GM12878 (cell line): ENCODE data around the gene PLEKHH1. TPM values are rescaled to one million over a fixed set of nuclear protein-coding genes. Genes with fewer than 3 reads are reported as not detected.

Experiments used
- ATAC-seq: fragments of 200-7000 bp; cut with Tn5 transposase; 3 replicates; pipeline ENCODE4 v1.9.1; 2020; ENCODE audit warnings: mild to moderate bottlenecking, moderate library complexity
- BruUV-seq: library from RNA; stranded (reverse); fragments of 400-500 nt; replicated peaks from 2 replicates; lab custom pipeline; 2021; lab: Mats Ljungman, UMichigan
- CTCF ChIA-PET: fragments of 300-600 bp; sonication (Branson Sonifier 250); formaldehyde crosslinking; extraction: SDS; loops from one replicate; lab custom pipeline; 2021; ENCODE audit warnings: inconsistent platforms; lab: Yijun Ruan, JAX
- POLR2A ChIA-PET: fragments of 350-600 bp; formaldehyde crosslinking; extraction: SDS; loops from one replicate; lab custom pipeline; 2021; ENCODE audit warnings: inconsistent platforms; lab: Charles Lee
- RAD21 ChIA-PET: fragments of 300-600 bp; sonication (Branson Sonifier 250); formaldehyde crosslinking; loops from one replicate; lab custom pipeline; 2023; ENCODE audit warnings: antibody characterized with exemption; ENCODE audit not compliant: unreplicated experiment; lab: Charles Lee
- SMC1A ChIA-PET: fragments of 300-600 bp; sonication (Branson Sonifier 250); formaldehyde crosslinking; loops from one replicate; lab custom pipeline; 2023; ENCODE audit not compliant: unreplicated experiment, uncharacterized antibody; lab: Charles Lee
- DNase-seq: peaks from one replicate; pipeline ENCODE4 v3.0.0-alpha.2; 2011; ENCODE audit warnings: low read depth, low spot score
- FAIRE-seq: peaks from 3 replicates; lab custom pipeline; 2011; peaks lifted over from hg19 to GRCh38; lab: Jason Lieb, UNC
- H2AFZ ChIP-seq: 2 replicates; pipeline ENCODE4 v1.6.0; 2011; ENCODE audit warnings: low read depth, low read length, control low read depth; ENCODE audit not compliant: control insufficient read depth
- H3K27ac ChIP-seq: 2 replicates; pipeline ENCODE4 v1.5.1; 2011; ENCODE audit warnings: control low read depth; ENCODE audit not compliant: control insufficient read depth, insufficient read depth
- H3K27me3 ChIP-seq, 2 experiments: replicated peaks in 1 of 2; 2 replicates each; pipeline versions ENCODE4 v1.6.0 to v1.6.1; 2011; ENCODE audit warnings: low read length in 1 of 2; ENCODE audit not compliant: control insufficient read depth in 2 of 2, insufficient read depth in 2 of 2
- H3K36me3 ChIP-seq, 2 experiments: 2 replicates each; pipeline ENCODE4 v1.5.1; 2011; ENCODE audit warnings: low read length in 1 of 2; ENCODE audit not compliant: control insufficient read depth in 2 of 2, insufficient read depth in 2 of 2
- H3K4me1 ChIP-seq: 2 replicates; pipeline ENCODE4 v1.6.1; 2011; ENCODE audit warnings: mild to moderate bottlenecking, low read length, moderate library complexity, mixed read lengths; ENCODE audit not compliant: control insufficient read depth, insufficient read depth
- H3K4me2 ChIP-seq: 2 replicates; pipeline ENCODE4 v1.6.0; 2011; ENCODE audit warnings: control low read depth; ENCODE audit not compliant: control insufficient read depth, insufficient read depth
- H3K4me3 ChIP-seq: fragments of 200-600 bp; sonication (generic); 2 replicates; pipeline ENCODE4 v1.5.1; 2016
- H3K79me2 ChIP-seq: 2 replicates; pipeline ENCODE4 v1.6.0; 2011; ENCODE audit warnings: low read length; ENCODE audit not compliant: control insufficient read depth, insufficient read depth
- H3K9ac ChIP-seq: 2 replicates; pipeline ENCODE4 v1.8.0; 2011; ENCODE audit warnings: low read length, control low read depth, mixed read lengths; ENCODE audit not compliant: control insufficient read depth, insufficient read depth
- H3K9me3 ChIP-seq: replicated peaks from 3 replicates; pipeline ENCODE4 v1.5.1; 2011; ENCODE audit warnings: mild to moderate bottlenecking, low read length; ENCODE audit not compliant: control insufficient read depth, insufficient read depth
- H4K20me1 ChIP-seq: 2 replicates; pipeline ENCODE4 v1.6.0; 2011; ENCODE audit not compliant: control insufficient read depth, insufficient read depth
- BCLAF1 ChIP-seq: fragments of 450-650 bp; IDR thresholded peaks from 2 replicates; pipeline ENCODE4 v1.6.1; 2017; ENCODE audit warnings: antibody characterized with exemption, mild to moderate bottlenecking, moderate library complexity
- BMI1 ChIP-seq: fragments of 450-650 bp; IDR thresholded peaks from 2 replicates; pipeline ENCODE4 v1.6.1; 2016; ENCODE audit warnings: mild to moderate bottlenecking, moderate library complexity, borderline replicate concordance
- EGR1 ChIP-seq, 2 experiments: IDR thresholded peaks; 1 replicate in 1 of 2; 2 replicates in 1 of 2; pipeline ENCODE4 v1.6.1; 2011 to 2012; ENCODE audit warnings: low read depth in 2 of 2, low read length in 2 of 2, borderline replicate concordance in 1 of 2, mild to moderate bottlenecking in 1 of 2, moderate library complexity in 1 of 2
- HCFC1 ChIP-seq: fragments of 150-350 bp; IDR thresholded peaks from 2 replicates; pipeline ENCODE4 v1.6.1; 2014; ENCODE audit warnings: low read length
- IRF3 ChIP-seq: fragments of 450-650 bp; IDR thresholded peaks from 2 replicates; pipeline ENCODE4 v1.6.1; 2014; ENCODE audit warnings: mild to moderate bottlenecking
- MTA2 ChIP-seq: fragments of 450-650 bp; IDR thresholded peaks from 2 replicates; pipeline ENCODE4 v1.6.1; 2016; ENCODE audit warnings: low read depth, mild to moderate bottlenecking, moderate library complexity
- MYC ChIP-seq: IDR thresholded peaks from 2 replicates; pipeline ENCODE4 v1.6.1; 2011; ENCODE audit warnings: mild to moderate bottlenecking, low read length, moderate library complexity, inconsistent platforms; ENCODE audit not compliant: insufficient read depth, insufficient replicate concordance, insufficient read length, severe bottlenecking
- PAX5 ChIP-seq: IDR thresholded peaks from 2 replicates; pipeline ENCODE4 v1.6.1; 2011; ENCODE audit warnings: low read depth, low read length, borderline replicate concordance
- PML ChIP-seq: IDR thresholded peaks from 2 replicates; pipeline ENCODE4 v1.6.1; 2012; ENCODE audit warnings: low read length, inconsistent platforms
- PRDM15 ChIP-seq: fragments of 450-650 bp; formaldehyde crosslinking; IDR thresholded peaks from 2 replicates; pipeline ENCODE4 v1.4.0; 2020; ENCODE audit warnings: mild to moderate bottlenecking, moderate library complexity
- RB1 ChIP-seq: fragments of 450-650 bp; formaldehyde crosslinking; IDR thresholded peaks from 2 replicates; pipeline ENCODE4 v1.6.1; 2017; ENCODE audit warnings: mild to moderate bottlenecking, borderline replicate concordance
- REST ChIP-seq: IDR thresholded peaks from 2 replicates; pipeline ENCODE4 v1.6.1; 2012; ENCODE audit warnings: mild to moderate bottlenecking, low read depth, low read length
- TCF12 ChIP-seq: IDR thresholded peaks from 2 replicates; pipeline ENCODE4 v1.6.1; 2011; ENCODE audit warnings: low read depth, mild to moderate bottlenecking, low read length
- WGBS: methylation state at CpG from one replicate; pipeline ENCODE4 v1.1.6; 2016; ENCODE audit warnings: low lambda C conversion rate; ENCODE audit not compliant: insufficient replicate concordance, insufficient coverage; ENCODE audit errors: missing lambda C conversion rate; 5-methylcytosine and 5-hydroxymethylcytosine counted together
- in situ Hi-C: fragments of 300-500 bp; cut with MboI; formaldehyde crosslinking; loops from 9 replicates; pipeline ENCODE4 v1.14.3; 2018; ENCODE audit warnings: mixed read lengths
- intact Hi-C: fragments of 100-400 bp; cut with micrococcal nuclease; formaldehyde crosslinking; loops from one replicate; pipeline ENCODE4 v1.14.2; 2022; ENCODE audit not compliant: unreplicated experiment
- polyA plus RNA-seq, 11 experiments: library from polyadenylated mRNA; depleted of rRNA in 4 of 11; unstranded in 6 of 11; stranded (reverse) in 5 of 11; fragments of >200 nt; fragmentation: Nextera tagmentation in 4 of 11; fragmentation: Illumina TruSeq in 1 of 11; extraction: Ambion mirVana in 4 of 11; extraction: Trizol in 1 of 11; gene quantifications; 1 replicate in 1 of 11; 2 replicates in 10 of 11; pipeline versions ENCODE4 v1.2.1 to v1.2.3, GENCODE V29; 2011 to 2016; ENCODE audit warnings: inconsistent platforms in 2 of 11, missing spikeins in 2 of 11, low read depth in 1 of 11
- total RNA-seq, 4 experiments: library from RNA; depleted of rRNA in 3 of 4; stranded (reverse); fragments of >200 nt in 3 of 4; fragmentation: Illumina TruSeq in 1 of 4; extraction: Trizol in 1 of 4; gene quantifications; 2 replicates each; pipeline versions ENCODE4 v1.2.1 to v1.2.3, GENCODE V29; 2013 to 2021

The PLEKHH1 gene
- total and polyA plus RNA-seq, 10 of the 15 experiments (the other 5 are each of a cell fraction or from before 2014, with no cell fraction given) = 0.11 to 0.95 (median 0.41) TPM

GRCh38 chr14:67539116-67539515, 6.0 kb downstream of the PLEKHH1 start:
- ChIA-PET SMC1A (interaction anchor here (1.8 kb wide), 1 partner anchor 111 kb away, joined by 5 read pairs; no protein-coding TSS in a partner anchor), POLR2A (no interaction called here), CTCF (interaction anchor here (0.7 to 2.2 kb wide), 7 partner anchors 11 to 165 kb away, joined by 3 to 10 read pairs (median 3); no protein-coding TSS in a partner anchor), RAD21 (no interaction called here)
- H4K20me1 ChIP-seq = no peaks in the 10 kb centered on the region
- H2AFZ ChIP-seq = no peak overlapping the region
- intact Hi-C loops = no loop called here
- no peak overlapping the region for H3K9ac ChIP-seq
- in situ Hi-C loops = no loop called here
- no peaks in the 10 kb centered on the region for H3K79me2 ChIP-seq
- no peak overlapping the region for H3K4me2 ChIP-seq
- no TSS peak for BruUV-seq
- no peak for ATAC-seq
- WGBS = 63% methylated on average over 5 of the region's 5 CpGs
- TF ChIP-seq PRDM15 (no peak), MYC (no peak), PAX5 (no peak), REST (no peak), BMI1 (no peak), RB1 (no peak), EGR1 (IDR thresholded peaks at IDR 0.05; ENCODE audit: borderline replicate concordance in 1 of 2, low read depth in 2 of 2, low read length in 2 of 2) (no peak), IRF3 (no peak), PML (no peak), TCF12 (no peak), HCFC1 (no peak), BCLAF1 (no peak), MTA2 (no peak)
- TF ChIP-seq, all 136 proteins: peak for 0
- Histone ChIP-seq H3K4me3 (no peak overlapping the region), H3K4me1 (peaks cover 7% of the 10 kb centered on the region; the same call in 1 of the 2 replicates), H3K27ac (no peak overlapping the region), H3K36me3 (no peaks in the 10 kb centered on the region), H3K27me3 (peaks cover 0 to 4% of the 10 kb centered on the region in 2 experiments; a peak in 1 of 4 replicates), H3K9me3 (no peaks in the 10 kb centered on the region)
- FAIRE-seq (no peak), DNase-seq (no peak)
